Stimulated activated CD4-positive, alpha-beta T cell treated with anti-CD3 and anti-CD28 coated beads, Interleukin-4, amount 100 ng/mL, for 48 hours (primary cell): ENCODE measurements around the gene FAM90A26.
"Not testable (repeated sequence)": the region's sequence is repeated elsewhere in the genome, so short reads cannot be mapped to it uniquely, and the experiment has no call there.

ENCODE experiments used
- DNase-seq, 2 donors: peaks; one replicate each; pipeline ENCODE4 v3.0.0-alpha.2; 2020; ENCODE audit warnings: low read depth in 2 of 2

The FAM90A26 gene

DNA sequence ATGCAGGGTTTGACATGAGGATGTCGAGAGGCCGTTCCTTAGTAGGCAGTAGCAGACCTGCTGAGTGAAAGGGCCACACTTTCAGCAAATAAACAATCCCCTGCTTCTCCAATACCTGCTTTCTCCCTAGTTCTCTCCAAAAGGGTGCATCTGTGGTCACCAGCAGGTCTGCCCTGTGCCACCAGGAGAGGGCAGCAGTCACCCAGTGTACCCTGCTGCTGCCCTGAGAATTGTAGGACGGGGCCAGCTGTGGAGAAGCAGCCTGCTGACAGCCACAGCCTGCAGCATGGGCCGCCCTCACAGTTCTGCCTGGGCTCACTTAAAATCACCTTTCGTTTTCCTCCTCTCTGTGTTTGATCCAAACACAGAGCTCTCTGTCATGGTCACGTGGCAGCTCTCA is 11.8 kb upstream of the FAM90A26 start:
- not testable (repeated sequence) for DNase-seq

DNA sequence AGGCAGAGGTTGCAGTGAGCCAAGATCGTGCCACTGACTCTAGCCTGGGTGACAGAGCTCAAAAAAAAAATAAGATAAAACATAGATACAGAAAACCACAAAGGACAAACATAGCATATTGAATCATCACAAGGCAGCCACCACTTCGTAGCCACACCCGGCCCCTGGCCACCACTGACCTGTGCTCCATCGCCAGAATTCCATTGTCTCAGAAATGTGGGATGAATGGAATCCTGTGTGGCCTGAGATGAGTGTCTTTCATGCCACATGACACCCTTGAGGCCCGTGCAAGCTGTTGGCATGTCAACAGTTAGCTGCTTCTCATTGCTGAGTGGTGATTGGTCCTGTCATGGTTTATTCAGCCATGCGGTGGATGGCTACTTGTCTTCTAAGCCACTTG is 10.2 kb upstream of the FAM90A26 start:
- not testable (repeated sequence) for DNase-seq

DNA sequence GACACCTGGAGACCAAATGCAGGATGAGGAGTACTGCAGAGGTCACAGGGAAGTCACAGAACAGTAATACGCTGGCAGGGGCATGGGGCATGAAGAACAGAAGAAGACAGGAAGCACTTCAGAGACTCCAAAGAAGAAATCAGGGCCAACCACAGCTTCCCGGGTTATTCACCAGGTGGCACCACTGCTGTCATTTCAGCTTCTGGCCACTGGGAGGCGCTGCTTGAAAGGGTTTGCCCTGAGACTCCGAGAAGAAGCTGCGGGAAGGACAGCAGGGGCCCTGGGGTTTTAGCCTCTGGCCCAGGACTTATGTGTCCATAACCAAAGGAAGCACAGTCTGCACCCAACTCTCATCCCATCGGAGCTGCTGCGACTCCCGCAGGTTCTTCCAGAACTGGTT is 4.2 kb upstream of the FAM90A26 start:
- not testable (repeated sequence) for DNase-seq

DNA sequence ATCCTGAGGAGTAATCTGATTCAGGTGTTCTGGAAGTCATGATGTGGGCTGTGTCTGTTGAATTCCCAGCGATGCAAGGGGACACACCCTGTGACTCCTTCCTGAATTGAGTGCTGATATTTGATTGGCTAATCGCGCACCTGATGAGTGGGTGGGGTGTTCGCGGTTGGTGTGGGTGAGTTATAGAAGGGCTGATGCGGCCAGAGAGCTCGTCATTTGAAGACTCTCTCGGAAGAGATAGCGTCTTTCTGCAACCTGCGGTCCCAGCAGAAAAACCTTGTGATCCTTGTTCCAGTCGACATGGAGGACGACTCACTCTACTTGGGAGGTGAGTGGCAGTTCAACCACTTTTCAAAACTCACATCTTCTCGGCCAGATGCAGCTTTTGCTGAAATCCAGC is 40.1 kb downstream of the FAM90A26 start, which contains the start of gene USP17L10:
Gene USP17L10 (plus strand): TSS at position 301 of the 400 bp plus-strand sequence. CDS start 0 bp downstream, at position 301.
- not testable (repeated sequence) for DNase-seq

DNA sequence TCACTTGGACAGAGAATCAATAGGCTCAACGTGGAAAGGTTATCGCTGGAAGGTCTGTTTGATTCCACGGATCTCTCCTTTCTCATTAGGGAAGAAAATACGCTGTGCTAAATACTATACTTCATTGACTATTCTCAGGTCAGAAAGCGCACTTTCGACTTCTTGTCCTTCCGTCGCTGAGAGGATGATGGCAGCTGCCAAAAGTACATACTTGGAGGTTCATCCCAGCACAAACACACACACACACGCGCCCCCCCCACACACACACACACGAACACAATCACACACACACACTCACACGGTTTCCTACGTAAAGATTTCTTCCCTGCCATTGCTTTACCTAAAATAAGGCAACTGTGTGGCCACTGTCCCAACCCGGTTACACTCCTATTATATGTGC is 44.5 kb downstream of the FAM90A26 start:
- not testable (repeated sequence) for DNase-seq

DNA sequence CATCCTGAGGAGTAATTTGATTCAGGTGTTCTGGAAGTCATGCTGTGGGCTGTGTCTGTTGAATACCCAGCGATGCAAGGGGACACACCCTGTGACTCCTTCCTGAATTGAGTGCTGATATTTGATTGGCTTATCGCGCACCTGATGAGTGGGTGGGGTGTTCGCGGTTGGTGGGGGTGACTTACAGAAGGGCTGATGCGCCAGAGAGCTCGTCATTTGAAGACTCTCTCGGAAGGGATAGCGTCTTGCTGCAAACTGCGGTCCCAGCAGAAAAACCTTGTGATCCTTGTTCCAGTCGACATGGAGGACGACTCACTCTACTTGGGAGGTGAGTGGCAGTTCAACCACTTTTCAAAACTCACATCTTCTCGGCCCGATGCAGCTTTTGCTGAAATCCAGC is 44.9 kb downstream of the FAM90A26 start, which contains the start of gene USP17L11:
Gene USP17L11 (plus strand): TSS at position 301 of the 400 bp plus-strand sequence. CDS start 0 bp downstream, at position 301.
- not testable (repeated sequence) for DNase-seq

DNA sequence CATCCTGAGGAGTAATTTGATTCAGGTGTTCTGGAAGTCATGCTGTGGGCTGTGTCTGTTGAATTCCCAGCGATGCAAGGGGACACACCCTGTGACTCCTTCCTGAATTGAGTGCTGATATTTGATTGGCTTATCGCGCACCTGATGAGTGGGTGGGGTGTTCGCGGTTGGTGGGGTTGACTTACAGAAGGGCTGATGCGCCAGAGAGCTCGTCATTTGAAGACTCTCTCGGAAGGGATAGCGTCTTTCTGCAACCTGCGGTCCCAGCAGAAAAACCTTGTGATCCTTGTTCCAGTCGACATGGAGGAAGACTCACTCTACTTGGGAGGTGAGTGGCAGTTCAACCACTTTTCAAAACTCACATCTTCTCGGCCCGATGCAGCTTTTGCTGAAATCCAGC is 49.6 kb downstream of the FAM90A26 start, which contains the start of gene USP17L12:
Gene USP17L12 (plus strand): TSS at position 301 of the 400 bp plus-strand sequence. CDS start 0 bp downstream, at position 301.
- not testable (repeated sequence) for DNase-seq

DNA sequence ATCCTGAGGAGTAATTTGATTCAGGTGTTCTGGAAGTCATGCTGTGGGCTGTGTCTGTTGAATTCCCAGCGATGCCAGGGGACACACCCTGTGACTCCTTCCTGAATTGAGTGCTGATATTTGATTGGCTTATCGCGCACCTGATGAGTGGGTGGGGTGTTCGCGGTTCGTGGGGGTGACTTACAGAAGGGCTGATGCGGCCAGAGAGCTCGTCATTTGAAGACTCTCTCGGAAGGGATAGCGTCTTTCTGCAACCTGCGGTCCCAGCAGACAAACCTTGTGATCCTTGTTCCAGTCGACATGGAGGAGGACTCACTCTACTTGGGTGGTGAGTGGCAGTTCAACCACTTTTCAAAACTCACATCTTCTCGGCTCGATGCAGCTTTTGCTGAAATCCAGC is 54.4 kb downstream of the FAM90A26 start, which contains the start of gene USP17L13:
Gene USP17L13 (plus strand): TSS at position 301 of the 400 bp plus-strand sequence. CDS start 0 bp downstream, at position 301.
- not testable (repeated sequence) for DNase-seq
